Right lobe of liver (tissue), 4 donors: Measurements from ENCODE around the gene RPS29.

Experiments used
- CTCF ChIP-seq, 4 donors: fragments of 200-600 bp in 3 of 4; fragments of 450-650 bp in 1 of 4; IDR thresholded peaks; one replicate each; pipeline versions ENCODE4 v1.5.1 to v1.8.0; 2016 to 2022; ENCODE audit warnings: antibody characterized with exemption in 4 of 4, mild to moderate bottlenecking in 2 of 4
- POLR2A ChIP-seq: fragments of 450-650 bp; IDR thresholded peaks from one replicate; pipeline ENCODE4 v1.6.1; 2017; ENCODE audit warnings: antibody characterized with exemption, mild to moderate bottlenecking
- donor health status: DM: no; HTN: no; CAD: no.
- donor health status: DM: no; HTN: no; CAD: no.
- donor health status: DM: no; HTN: yes; CAD: no.

- TF ChIP-seq CTCF (IDR thresholded peaks at IDR 0.05) (no peak), POLR2A (peak; percentile 90)
Observed at GRCh38 chr14:49585803-49586672, at the start of gene RPS29.
